Hepatocyte (in vitro differentiated cells): Measurements from ENCODE around the gene IPMK.
"Not testable (repeated sequence)": the region's sequence is repeated elsewhere in the genome, so short reads cannot be mapped to it uniquely, and the experiment has no call there.

ENCODE experiments used
- EZH2phosphoT487 ChIP-seq: fragments of 200-600 bp; sonication (generic); IDR thresholded peaks from one replicate; pipeline ENCODE4 v1.6.1; 2018; ENCODE audit warnings: antibody characterized with exemption, mild to moderate bottlenecking, low read depth, moderate library complexity; ENCODE audit not compliant: unreplicated experiment, severe bottlenecking
- TF ChIP-seq, protein P1 (sequence below): fragments of 200-600 bp; sonication (generic); IDR thresholded peaks from 2 replicates; pipeline ENCODE4 v1.5.1; 2016; ENCODE audit warnings: antibody characterized with exemption, mild to moderate bottlenecking; ENCODE audit not compliant: poor library complexity

DNA sequence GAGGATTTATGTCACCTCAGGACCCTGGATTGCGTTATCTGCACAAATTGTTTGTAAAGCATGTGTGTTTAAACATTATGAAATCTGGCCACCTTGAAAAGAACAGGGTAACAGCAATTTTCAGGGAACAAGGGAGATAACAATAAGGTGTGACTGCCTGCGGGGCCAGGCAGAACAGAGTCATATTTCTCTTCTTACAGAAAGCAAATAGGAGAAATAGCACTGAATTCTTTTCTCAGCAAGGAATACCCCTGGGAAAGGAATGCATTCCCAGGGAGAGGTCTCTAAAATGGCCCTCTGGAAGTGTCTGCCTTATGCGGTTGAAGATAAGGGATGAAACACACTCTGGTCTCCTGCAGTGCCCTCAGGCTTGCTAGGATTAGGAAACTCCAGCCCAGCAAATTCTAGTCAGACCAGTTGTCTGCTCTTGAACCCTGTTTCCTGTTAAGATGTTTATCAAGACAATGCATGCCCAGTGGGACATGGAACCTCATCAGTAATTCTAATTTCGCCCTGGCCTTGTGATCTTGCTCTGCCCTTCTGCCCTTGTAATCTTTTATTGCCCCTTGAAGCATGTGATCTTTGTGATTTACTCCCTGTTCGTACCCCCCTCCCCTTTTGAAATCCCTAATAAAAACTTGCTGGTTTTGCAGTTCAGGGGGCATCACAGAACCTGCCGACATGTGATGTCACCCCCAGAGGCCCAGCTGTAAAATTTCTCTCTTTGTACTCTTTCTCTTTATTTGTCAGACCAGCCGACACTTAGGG is 11.5 kb downstream of the IPMK start:
- TF ChIP-seq, protein P1, sequence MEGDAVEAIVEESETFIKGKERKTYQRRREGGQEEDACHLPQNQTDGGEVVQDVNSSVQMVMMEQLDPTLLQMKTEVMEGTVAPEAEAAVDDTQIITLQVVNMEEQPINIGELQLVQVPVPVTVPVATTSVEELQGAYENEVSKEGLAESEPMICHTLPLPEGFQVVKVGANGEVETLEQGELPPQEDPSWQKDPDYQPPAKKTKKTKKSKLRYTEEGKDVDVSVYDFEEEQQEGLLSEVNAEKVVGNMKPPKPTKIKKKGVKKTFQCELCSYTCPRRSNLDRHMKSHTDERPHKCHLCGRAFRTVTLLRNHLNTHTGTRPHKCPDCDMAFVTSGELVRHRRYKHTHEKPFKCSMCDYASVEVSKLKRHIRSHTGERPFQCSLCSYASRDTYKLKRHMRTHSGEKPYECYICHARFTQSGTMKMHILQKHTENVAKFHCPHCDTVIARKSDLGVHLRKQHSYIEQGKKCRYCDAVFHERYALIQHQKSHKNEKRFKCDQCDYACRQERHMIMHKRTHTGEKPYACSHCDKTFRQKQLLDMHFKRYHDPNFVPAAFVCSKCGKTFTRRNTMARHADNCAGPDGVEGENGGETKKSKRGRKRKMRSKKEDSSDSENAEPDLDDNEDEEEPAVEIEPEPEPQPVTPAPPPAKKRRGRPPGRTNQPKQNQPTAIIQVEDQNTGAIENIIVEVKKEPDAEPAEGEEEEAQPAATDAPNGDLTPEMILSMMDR = not testable (repeated sequence)
- TF ChIP-seq EZH2phosphoT487 = not testable (repeated sequence)
